Stimulated activated CD8-positive, alpha-beta memory T cell treated with anti-CD3 and anti-CD28 coated beads, Interleukin-15, amount 100 ng/mL, for 48 hours (primary cell): ENCODE data around the gene FGD4.

Experiments
- DNase-seq, 2 donors: peaks; one replicate each; pipeline ENCODE4 v3.0.0-alpha.2; 2020; ENCODE audit warnings: low read depth in 2 of 2

The FGD4 gene

GRCh38 chr12:32605326-32606095 lies 206.2 kb downstream of the FGD4 start:
- no peak for DNase-seq

- no peak for DNase-seq
Measured at GRCh38 chr12:32606443-32606842, 207.1 kb downstream of the FGD4 start.

- DNase-seq: no peak
Measured at GRCh38 chr12:32609966-32610365, 210.6 kb downstream of the FGD4 start.

GRCh38 chr12:32611986-32612385 lies 212.6 kb downstream of the FGD4 start:
- DNase-seq: no peak

- DNase-seq: no peak
Measured at GRCh38 chr12:32612658-32613614, 213.6 kb downstream of the FGD4 start.

- DNase-seq: no peak
Measured at GRCh38 chr12:32615441-32615840, 216.1 kb downstream of the FGD4 start.

GRCh38 chr12:32617534-32617933 lies 218.2 kb downstream of the FGD4 start:
- DNase-seq: no peak

GRCh38 chr12:32618115-32618514 lies 218.8 kb downstream of the FGD4 start:
- no peak for DNase-seq

- DNase-seq: no peak
Measured at GRCh38 chr12:32627976-32628375, 228.6 kb downstream of the FGD4 start.

GRCh38 chr12:32641287-32641901 lies 242.0 kb downstream of the FGD4 start:
- no peak for DNase-seq

GRCh38 chr12:32644431-32644830 lies 245.1 kb downstream of the FGD4 start:
- no peak for DNase-seq

- DNase-seq: no peak
Measured at GRCh38 chr12:32647275-32647674, 247.9 kb downstream of the FGD4 start.

GRCh38 chr12:32650508-32650907 lies 251.2 kb downstream of the FGD4 start:
- no peak for DNase-seq

GRCh38 chr12:32651151-32651955 lies 252.0 kb downstream of the FGD4 start:
- no peak for DNase-seq

- no peak for DNase-seq
Measured at GRCh38 chr12:32651956-32652210, 252.5 kb downstream of the FGD4 start.

GRCh38 chr12:32659908-32660440 lies 260.6 kb downstream of the FGD4 start:
- no peak for DNase-seq

GRCh38 chr12:32661706-32662105 lies 262.3 kb downstream of the FGD4 start:
- no peak for DNase-seq

- DNase-seq: no peak
Measured at GRCh38 chr12:32662665-32663064, 263.3 kb downstream of the FGD4 start.

- no peak for DNase-seq
Measured at GRCh38 chr12:32666018-32666417, 266.7 kb downstream of the FGD4 start.

GRCh38 chr12:32669584-32669983 lies 270.2 kb downstream of the FGD4 start:
- no peak for DNase-seq

- DNase-seq: no peak
Measured at GRCh38 chr12:32671930-32672780, 272.8 kb downstream of the FGD4 start.
